HG02759 (cell line): ENCODE results near the gene ADGRF4.
"Not testable (repeated sequence)": the region's sequence is repeated elsewhere in the genome, so short reads cannot be mapped to it uniquely, and the experiment has no call there.

Source experiments
- ATAC-seq: cut with Tn5 transposase; IDR thresholded peaks from one replicate; pipeline ENCODE4 v1.9.1; 2021; ENCODE audit warnings: mild to moderate bottlenecking, moderate library complexity; ENCODE audit not compliant: unreplicated experiment

Gene ADGRF4

GRCh38 chr6:47734831-47735481 is 36.6 kb downstream of the ADGRF4 start:
- ATAC-seq, result no peak

DNA sequence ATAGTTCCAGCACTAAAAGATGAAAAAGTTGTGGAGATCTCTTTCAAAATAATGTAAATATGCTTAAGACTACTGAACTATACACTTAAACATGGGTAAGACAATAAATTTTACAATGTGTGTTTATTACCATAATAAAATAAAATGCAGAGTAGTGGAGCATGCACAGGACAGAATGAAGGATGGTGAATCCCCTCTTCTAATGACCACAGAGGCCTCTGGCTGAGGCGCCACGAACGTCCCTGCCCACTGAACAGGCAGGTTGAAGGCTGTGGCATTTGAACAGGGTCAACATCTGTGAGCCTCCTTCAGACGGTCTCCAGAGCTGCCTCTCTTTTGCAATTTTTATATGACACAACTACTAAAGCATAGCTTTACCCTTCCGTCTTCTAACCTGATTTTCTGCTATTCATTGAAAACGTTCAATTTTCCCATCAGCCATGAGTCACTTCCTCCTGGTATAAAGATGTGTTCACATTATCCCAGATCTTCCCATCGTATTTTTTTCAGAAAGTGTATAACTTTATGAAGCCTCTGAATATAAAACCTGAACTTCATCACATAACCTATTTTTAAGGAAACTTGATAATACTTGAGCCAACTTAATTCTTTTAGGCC is 37.8 kb downstream of the ADGRF4 start:
- no peak for ATAC-seq

- ATAC-seq, result no peak
Observed at GRCh38 chr6:47737406-47737805, 39.0 kb downstream of the ADGRF4 start.

DNA sequence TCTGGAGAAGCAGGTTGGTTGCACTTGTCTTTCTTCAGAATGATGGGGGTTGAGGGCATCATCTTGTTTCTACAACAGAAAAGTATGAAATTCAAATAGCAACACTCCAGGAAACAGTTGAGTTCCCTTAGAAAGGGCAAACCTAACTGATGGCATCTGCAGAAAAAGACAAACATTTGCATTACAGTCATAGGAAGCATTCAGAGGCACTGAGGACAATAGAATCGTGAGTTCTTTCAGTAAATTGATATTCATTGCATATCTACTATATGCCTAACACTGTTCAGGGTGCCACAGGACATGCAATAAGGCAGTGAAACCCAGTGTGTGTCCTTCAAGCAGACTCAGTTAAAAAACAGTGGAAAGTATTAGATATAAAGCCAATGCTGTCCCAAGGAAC is 42.3 kb downstream of the ADGRF4 start:
- ATAC-seq, result no peak

DNA sequence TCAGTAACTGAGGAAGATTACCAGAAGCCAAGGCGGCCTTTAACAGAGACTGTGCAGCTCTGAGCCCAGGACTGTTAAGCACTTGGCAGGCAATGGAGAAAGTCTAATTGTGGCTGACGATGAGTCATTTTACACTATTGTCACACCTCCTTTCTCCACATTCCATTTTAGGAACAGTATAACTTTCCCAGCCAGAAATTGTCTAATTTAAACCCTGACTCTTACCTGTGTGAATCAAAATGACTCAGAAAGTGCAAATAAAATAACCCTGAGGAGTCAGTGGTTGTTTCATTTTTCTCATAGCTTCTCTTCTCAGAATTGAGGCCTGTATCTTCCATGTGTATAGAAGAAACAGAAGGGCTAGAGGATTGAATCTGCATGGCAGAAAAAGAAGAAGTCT is 43.4 kb downstream of the ADGRF4 start:
- peak; percentile 60 for ATAC-seq

- ATAC-seq, result no peak
Observed at GRCh38 chr6:47743744-47744143, 45.4 kb downstream of the ADGRF4 start.

GRCh38 chr6:47745269-47745668 is 46.9 kb downstream of the ADGRF4 start:
- not testable (repeated sequence) for ATAC-seq

GRCh38 chr6:47749757-47750156 is 51.4 kb downstream of the ADGRF4 start:
- ATAC-seq, result no peak

GRCh38 chr6:47752801-47753200 is 54.4 kb downstream of the ADGRF4 start:
- ATAC-seq, result no peak

- no peak for ATAC-seq
Observed at GRCh38 chr6:47759364-47759763, 61.0 kb downstream of the ADGRF4 start.

DNA sequence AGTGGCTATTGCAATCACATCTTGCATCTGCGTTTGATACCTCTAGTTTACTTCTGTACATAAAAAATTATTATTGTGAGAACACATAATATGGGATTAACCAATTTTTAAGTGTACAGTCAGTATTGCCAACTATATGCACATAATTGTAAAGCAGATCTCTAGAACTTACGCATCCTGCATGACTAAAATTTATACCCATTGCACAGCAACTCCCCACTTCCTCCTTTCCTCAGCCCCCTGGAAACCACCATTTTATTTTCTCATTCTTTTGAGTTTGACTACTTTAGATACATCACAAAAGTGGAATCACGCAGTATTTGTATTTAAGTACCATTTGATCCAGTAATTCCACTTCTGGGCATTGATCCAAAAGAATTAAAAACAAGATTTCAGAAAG is 64.1 kb downstream of the ADGRF4 start:
- ATAC-seq, result no peak

DNA sequence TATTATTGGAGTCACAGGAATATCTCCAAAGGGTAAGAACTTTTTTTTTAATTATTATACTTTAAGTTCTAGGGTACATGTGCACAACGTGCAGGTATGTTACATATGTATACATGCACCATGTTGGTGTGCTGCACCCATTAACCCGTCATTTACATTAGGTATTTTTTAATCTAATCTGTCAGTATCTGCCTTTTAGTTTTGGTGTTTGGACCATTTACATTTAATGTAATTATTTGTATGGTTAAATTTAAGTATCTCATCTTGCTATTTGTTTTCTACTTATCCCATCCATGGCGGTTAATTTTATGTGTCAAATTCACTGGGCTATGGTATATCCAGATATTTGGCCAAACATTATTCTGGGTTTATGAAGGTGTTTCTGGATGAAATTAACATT is 68.1 kb downstream of the ADGRF4 start:
- no peak for ATAC-seq

DNA sequence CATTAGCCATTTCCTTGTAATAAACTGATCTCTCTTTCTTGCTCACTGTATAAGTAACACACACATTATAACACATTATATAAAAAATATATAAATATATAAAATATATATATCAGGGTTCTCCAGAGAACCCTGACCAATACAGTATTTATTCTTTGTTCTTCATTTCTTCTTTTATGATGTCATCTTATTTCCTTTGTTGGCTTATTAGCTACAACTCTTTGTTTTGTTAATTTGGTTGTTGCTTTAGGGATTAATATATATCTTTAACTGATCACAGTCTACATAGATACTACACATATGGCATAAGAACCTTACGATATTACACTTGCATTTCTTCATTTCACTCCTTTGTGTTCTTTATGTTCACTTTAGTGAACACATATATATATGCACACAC is 68.7 kb downstream of the ADGRF4 start:
- ATAC-seq, result no peak

DNA sequence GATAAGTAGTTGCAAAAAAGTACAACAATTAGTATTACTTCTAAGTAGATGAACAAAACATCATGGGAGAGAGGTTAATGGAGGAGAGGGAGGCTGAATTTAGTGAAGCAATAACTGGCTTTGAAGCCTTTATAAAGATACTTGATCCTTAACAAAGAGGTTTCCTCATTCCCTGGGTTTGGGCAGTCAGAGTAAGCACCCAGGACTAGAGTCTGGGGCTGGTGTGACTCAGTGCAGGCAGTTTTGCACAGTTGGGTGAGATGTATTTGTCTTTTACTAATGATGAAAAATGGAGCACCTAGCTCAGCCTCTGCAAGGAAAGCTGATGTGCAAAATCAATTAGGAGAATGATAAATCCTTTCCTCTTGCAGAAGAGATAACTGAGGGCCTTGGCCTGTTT is 71.6 kb downstream of the ADGRF4 start:
- ATAC-seq, result no peak
